Kasumi-1 (cell line): ENCODE data around the gene KCTD11.
"Not testable (repeated sequence)": the region's sequence is repeated elsewhere in the genome, so short reads cannot be mapped to it uniquely, and the experiment has no call there.

Experiments used
- DNase-seq, 2 experiments: peaks; one replicate each; lab custom pipeline; 2025; lab: John Stamatoyannopoulos, UW

The KCTD11 gene

DNA sequence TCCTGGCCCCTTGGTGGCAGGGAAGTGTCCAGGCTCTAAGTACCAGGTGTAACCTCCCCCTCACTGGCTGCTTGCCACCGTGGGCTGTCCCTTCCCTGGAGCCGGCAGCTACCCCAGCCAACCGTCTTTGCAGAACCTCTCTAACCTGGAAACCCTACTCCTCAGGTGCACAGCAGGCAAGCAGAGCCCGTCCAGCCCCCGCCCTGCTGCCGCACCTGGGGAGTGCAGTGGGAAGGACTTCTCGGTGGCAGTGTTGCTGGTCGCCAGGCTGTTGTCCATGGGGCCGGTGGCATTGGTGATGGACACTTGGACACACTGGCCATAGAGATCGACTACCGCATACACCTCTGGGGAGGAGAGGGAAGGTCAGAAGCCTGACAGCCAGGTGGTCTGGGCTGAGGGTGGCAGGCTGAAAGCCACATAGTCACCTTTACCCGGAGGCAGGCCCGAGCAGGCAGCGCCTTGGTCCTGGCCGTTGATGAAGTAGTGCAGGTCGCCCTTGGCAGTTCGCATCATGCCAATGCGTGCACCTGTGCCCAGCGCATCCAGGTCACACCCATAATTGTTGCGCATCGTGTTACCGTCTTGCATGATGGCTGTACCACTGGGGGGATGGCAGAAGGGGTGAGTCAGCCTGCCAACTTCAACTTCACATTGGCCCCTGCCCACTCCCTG lies 29.3 kb upstream of the KCTD11 start:
- DNase-seq, result no peak

DNA sequence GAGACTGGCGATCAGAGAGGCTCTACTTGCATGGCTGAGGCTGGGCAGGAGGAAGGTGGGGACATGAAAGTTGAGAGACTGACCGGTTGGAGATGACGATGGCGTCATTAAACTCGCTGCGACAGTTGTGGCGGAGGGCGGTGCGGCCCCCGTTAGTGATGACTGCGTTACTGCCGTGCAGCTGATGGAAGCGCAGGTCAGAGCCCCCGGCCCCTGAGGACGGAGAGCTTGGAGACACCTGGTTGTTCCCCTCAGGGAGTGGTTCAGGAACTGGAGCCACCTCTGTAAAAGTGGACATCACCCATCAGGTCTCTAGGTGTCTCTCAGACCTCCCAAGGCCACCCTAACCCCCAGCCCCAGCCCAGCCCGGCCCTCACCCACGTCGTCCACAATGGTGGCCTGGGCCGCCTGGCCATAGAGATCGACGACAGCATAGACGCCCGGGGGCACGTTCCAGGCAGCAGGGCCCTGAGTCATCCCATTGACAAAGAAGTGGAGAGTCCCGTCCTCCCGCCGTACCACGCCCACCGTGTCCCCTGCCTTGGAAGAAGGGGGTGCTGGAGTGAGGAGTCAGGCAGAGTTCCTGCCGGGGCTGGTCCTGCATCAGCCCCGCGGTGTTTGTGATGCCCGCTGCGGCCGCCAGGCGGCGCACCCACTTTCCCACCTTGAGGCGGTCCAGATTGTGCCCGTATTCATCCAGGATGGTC lies 28.1 kb upstream of the KCTD11 start:
- no peak for DNase-seq

DNA sequence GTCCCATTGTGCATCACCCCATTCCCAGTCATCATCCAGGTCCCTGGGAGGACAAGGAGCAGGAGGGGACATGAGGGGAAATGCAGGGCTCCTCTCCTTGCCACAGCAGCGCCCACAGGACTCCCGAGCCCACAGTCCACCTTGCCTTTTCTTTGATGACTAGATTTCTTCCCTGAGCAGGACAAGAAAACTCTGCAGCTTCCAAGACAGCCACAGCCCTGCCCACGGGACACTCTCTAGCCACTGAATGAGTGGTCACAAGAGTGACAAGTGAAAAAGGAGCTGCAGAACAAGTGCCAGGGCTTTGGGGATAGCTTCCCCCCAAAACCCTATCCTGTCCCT lies 27.6 kb upstream of the KCTD11 start:
- no peak for DNase-seq

DNA sequence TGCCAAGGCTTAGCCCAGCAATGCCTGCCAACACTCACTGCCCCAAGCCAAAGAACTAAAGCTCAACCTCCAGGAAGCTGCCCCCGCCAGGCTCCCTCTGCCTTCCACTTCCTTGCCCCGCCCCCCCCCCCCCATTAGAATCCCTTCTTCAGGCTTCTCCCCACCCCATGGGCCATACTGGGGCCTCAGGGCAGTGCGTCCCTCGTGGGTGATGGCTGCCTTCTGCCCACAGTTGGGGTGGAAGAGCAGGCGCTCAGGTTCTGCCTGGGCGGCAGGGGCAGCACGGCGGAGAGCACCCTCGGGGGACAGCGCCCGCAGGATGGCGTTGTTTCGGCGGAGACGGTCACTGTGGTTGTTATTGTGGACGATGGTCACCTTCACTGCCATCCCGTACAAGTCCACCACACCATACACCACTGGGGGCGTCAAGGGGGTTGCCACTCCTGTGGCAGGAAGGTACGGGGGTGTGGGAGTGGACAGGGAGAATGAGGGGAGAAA lies 26.9 kb upstream of the KCTD11 start:
- DNase-seq, result no peak

DNA sequence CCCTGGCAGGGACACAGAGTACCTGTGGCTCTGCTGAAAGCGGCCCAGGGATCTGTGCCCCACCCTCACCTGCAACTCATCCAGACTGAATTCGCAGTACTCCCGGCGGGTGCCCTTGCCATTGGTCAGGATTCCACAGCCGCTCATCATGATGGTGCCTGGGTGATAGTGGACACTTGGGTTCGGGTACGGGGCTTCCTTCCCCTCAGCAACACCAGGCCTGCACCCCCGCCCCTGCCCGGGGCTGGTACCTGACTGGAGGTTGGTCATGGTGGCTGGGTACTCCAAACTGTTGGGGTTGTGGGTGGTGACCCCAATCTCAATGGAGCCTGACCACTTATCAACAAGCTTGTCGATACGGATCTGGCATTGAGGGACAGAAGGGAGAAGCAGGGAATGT lies 25.8 kb upstream of the KCTD11 start:
- no peak for DNase-seq

DNA sequence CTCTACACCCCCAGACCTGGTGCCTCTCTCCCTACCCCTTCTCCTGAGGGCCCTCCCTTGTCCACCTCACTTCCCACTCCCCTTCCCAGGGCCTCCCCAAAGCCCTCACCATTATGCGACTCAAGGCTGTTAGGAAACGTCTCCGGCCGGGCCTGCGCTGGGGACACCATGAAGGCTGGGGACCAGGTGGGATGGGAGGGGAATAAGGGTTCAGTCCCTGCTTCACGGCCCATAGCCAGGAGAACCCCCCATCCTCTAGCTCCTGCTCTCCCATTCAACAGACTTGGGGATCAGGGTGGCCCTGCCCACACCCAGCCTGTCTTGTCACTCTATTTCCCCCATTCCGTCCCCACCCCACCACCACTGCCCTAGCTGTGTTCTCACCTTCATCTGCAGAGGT lies 24.9 kb upstream of the KCTD11 start:
- DNase-seq, result no peak

DNA sequence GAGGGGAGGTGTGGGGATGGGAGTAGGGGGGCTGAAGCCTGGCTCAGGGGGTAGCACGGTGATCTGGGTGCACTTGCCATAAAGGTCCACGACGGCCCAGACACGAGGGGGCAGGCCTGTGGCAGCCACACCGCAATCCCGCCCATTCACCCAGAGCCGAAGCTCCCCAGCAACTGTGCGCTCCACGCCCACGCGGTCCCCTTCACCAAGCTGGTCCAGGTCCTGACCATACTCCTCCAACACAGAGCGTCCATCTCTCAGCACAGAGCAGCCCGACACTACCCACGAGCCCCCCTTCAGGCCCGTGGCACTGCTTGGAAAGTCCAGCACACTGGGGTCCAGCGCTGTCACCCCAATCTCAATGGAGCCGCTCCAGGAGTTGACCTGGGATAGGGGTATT lies 24.5 kb upstream of the KCTD11 start:
- DNase-seq, result no peak

DNA sequence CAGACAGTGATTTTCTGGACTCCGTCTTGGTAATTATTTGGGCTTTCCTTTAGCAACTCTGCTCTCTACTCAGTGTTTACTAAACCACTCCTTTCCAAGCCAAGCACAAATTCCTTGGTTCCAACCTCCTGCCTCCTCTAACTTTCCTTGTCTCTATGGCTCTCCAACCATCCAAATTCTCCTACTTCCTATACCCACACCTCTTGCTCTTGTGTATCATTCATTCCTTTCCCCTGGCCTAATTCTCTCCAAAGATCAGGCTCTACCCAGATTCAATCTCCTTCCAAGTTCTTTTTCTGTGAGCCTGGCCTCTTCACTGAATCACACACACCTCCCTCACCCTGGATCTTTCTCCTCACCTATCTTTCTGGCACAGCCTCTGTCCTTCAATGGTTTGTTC lies 24.0 kb upstream of the KCTD11 start:
- DNase-seq, result no peak

DNA sequence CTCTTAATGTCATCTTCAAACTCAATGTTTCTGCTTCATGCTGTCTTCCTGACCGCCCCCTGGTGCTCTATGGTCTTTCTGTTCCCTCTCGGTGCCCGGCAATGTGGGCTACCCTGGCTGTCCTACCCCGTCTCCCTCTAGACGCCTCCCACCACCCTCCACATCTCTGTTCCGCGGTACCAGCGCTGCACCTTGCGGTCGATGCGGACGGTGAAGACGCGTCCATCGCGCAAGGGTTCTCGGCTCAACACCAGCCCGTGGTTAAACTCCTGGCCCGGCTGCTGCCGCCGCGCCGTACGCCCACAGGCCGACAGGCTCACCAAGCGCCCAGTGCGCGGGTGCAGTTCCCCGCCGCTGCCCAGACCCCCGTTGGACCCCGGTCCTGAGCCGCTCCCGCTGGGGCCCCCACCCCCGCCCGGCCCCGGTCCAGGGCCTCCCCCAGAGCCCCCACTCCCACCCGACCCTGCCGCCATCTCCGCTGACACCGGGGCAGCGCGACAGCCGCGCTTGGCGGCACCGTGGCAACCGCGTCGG lies 23.1 kb upstream of the KCTD11 start, which contains the start of gene NEURL4:
NEURL4 (minus strand) TSS at position 496 of the 534 bp plus-strand sequence; CDS start at position 473, 23 bp downstream.
- no peak for DNase-seq

DNA sequence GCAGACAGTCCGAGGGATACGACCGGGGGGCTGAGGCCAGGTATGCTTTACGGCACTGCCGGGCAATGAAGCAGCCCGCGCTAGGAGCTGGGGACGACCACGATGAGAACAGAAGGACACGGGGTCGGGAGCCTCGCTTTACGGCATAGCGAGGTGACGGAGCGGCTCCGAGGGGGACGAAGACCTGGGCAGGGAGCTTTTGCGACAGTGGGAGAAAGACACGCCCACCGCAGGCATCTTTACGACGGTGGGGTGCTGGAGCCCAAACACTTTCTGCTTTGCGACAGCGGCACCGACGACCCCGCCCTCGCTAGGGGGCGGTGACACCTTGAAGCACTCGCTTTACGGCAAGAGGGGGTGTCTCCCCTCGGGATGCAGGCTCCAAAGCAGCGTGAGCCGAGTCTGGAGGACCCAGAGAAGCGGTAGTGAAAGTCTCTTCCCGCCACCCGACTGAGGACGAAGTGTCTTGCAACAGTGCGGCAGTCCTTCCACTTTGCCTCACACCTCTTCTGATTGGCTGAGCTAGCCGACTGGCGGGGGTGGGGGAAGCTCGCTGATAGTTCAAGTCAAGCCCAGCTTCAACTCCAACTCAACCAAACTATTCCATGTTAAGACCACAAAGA lies 22.5 kb upstream of the KCTD11 start:
- DNase-seq, result peak; percentile 85 to 94

DNA sequence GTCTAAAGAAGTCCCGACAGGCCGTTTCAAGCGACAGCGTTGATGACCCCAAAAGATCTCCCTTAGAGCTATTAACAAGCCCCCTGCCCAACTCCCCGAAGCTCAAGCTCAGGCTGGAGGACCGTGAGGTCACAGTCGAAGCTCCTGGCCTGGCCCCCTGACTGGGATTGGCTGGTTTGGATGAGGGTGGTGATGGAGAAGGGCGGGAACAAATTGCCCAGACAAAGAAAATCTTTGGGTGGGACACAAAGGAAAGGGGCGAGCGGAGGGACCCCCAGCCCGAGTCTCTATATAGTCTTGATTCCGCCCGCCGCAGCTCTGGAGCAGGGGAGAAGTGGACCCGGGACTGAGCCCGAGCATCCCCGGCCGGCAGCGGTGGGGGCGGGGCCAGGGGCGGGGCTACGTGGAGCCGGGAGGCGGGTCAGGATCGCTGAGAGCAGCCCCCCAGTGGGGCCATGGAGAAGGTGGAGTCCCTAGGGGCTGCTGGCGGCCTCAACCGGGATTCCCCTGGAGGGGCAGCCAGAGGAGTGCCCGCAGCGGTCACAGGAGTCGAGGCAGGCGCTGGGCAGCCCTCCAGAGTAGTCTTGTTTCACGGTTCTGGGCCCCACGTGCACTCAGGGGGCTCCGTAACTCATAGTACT lies 21.8 kb upstream of the KCTD11 start:
- peak; percentile 33 to 50 for DNase-seq

DNA sequence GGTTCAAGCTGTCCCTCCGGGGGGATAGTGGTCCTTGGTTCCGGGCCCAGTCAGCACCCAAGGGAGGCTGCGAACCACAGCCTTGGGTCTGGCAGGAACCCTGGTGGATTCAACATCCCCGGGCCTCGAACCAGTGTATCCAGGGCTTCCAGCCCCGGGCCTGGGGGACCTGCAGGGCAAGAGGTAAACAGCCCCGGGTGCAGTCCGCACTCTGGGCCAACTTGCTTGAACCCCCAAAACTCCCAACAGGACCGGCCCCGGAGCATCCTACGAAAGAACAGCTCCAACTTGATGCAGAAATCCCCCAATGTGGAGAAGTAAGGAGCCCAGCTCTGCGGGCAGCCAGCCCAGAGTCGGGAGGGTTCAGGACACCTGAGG lies 21.3 kb upstream of the KCTD11 start:
- no peak for DNase-seq

DNA sequence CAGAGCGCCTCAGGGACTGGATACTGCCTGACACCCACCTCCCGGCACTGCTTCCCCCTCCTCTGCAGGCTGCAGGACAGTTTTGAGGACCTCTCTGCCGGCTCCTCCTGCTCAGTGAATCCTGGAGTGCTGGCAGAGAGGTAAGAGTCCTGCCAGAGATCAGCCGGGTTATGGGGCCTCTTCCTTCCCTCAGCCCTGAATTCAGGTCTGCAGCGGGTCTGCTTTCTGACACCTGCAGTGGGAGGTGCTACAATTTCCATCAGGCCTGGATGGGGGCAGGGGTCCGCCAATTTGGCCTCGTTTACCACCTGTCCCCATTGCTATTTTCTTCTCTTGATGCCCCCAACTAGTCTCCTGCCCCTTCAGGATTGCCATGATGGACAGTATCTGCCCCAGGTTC lies 19.9 kb upstream of the KCTD11 start:
- no peak for DNase-seq

DNA sequence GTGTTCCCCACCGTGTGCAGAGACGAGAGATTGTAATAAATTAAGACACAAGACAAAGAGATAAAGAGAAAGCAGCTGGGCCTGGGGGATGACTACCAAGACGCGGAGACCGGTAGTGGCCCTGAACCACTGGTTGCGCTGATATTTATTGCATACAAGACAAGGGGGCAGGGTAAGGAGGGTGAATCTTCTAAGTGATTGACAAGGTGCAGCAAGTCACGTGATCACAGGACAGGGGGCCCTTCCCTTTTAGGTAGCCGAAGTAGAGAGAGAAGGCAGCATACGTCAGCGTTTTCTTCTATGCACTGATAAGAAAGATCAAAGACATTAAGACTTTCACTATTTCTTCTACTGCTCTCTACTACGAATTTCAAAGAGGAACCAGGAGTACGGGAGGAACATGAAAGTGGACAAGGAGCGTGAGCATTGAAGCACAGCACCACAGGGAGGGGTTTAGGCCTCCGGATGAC lies 19.3 kb upstream of the KCTD11 start:
- DNase-seq, result not testable (repeated sequence)

DNA sequence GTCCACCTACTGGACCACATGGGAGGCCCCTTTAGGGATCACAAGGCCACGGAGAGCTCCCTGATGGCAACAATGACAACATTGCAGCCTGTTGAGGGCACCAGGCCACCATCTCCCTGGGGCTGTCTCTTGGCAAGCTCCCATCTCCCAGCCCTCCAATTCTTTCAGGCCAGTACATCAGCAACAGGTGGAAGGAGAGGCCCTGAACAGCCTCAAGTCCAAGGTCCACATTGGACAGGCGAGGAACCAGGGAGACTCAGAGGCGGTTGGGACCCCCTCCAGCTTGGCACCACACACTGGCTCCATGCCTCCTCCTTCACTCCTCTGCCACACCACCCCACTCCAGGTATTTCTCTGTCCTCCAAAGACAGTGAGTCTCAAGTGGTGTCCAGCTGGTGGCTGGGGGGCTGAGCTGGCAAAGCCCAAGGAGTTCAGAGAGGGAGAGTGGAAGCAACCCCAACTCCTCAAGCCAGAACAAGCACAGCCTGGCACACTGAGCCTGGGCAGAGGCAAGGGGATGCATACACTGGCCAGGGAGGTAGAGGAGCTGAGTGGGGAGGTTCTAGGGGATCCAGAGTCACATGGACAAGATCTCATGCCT lies 16.9 kb upstream of the KCTD11 start:
- DNase-seq, result no peak

DNA sequence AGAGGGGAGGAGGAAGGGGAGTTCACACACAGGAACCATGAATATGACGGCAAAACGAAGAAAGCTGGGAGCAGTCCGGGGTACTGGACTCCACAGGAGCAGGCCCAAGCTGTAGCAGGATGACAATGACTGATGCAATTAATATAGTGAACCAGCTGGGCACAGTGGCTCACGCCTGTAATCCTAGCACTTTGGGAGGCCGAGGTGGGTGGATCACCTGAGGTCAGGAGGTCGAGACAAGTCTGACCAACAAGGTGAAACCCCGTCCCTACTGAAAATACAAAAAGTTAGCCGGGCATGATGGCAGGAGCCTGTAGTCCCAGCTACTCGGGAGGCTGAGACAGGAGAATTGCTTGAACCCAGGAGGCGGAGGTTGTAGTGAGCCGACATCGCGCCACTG lies 16.2 kb upstream of the KCTD11 start:
- not testable (repeated sequence) for DNase-seq

DNA sequence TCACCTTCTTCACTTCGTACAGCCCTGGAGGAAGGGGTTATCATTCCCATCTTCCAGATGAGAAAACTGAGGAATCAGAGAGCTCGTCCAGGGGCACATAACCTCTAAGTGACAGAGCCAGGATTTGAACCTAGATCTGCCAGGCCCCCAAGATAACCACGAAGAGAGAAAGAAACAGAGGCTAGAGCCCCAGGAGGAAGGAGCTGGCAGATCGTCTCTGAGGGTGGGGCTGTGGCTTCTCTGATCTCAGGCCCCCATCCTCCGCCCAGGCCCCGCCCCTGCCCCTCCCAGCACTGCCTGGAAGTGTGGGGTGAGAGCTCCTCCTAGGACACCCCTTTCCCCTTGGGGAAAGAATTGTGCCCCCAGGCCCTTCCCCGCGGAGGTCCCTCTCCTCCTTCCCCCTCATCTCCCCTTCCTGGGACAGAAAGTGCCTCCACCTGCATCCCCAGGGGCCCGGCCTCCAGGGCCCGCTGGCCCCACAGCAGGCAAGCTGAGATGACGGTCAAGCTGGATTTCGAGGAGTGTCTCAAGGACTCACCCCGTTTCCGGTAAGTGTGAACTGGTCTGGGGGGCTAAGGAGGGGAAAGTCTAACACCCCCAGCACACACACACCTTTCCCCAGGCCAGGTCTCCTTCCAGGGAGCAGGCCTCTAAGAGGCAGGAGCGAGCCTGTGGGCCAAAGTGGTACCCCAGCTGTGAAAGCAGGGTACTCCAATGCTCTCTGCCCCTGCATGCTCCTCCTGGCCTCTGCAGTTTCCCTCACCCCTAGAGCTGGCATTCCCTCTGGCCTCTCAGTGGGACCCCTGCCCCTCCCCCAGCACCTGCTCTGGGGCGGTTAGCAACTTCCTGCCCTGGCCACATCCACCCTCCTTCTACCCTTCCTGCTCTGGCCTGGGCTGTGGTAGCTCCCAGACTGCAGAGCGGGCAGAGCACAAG lies 15.5 kb upstream of the KCTD11 start, which contains the start of gene ACAP1:
ACAP1 (plus strand) TSS at position 290 of the 936 bp plus-strand sequence; CDS start at position 496, 206 bp downstream.
- peak; percentile 16 to 23 for DNase-seq

DNA sequence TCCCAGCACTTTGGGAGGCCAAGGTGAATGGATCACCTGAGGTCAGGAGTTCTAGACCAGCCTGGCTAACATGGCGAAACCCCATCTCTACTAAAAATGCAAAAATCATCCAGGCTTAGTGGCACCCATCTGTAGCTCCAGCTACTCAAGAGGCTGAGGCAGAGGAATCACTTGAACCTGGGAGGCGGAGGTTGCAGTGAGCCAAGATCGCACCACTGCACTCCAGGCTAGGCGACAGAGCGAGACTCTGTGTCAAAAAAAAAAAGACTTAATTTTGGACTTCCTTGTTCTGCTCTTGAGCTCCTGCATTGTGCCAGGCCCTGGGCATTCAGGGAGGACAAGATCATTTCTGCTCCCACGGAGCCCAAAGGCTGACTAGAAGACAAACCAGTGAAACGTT lies 14.4 kb upstream of the KCTD11 start:
- not testable (repeated sequence) for DNase-seq

DNA sequence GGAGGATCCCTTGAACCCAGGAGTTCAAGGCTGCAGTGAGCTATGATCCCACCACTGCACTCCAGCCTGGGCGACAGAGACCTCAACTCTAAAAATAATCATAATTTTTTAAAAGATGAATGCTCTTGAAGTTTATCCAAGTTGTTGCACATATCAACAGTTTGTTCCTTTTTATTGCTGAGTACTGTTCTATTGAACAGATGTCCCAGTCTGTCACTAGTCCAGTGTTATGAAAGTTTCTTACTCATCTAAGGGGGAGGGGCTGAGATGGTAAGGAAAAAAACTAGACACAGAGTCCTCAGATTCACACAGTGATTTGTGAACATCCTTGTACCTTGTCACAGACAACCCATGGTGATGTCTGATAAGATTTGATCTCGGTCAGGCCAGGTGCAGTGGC lies 11.8 kb upstream of the KCTD11 start:
- no peak for DNase-seq

DNA sequence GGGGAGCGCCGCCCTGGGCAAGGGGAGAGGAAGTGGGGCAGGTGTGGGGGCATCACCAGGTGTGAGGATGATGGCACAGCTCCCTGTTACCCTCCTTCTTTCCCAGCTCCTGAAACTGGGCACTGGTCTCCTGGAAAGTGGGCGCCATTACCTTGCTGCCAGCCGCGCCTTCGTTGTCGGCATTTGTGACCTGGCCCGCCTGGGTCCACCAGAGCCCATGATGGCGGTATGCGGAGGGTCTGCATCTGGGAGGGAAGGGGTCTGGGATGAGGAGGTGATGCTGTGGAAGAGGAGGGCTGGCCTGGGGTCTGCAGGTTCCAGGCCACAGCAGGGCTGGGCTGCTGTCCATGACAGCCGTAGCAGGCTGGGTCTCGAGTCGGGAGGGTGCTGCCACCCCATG lies 10.1 kb upstream of the KCTD11 start:
- no peak for DNase-seq

DNA sequence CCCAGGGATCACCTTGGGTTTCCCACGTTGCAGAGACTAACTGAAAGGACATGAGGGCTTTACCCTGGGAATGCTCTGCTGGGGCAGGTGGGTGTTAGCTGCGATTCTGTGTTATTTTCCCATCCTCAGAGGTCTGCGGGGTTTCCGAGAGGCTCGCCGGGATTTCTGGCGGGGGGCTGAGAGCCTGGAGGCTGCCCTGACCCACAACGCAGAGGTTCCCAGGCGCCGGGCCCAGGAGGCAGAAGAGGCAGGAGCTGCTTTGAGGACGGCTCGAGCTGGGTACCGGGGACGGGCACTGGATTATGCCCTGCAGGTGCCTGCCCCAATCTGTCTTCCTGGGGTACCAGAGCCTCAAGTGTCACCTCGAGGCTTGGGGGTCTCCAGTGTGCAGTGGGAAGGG lies 8.7 kb upstream of the KCTD11 start:
- no peak for DNase-seq
